NT2/D1 (cell line): Measurements from ENCODE around the gene KLF7.

Experiments
- SUZ12 ChIP-seq: IDR thresholded peaks from 2 replicates; pipeline ENCODE4 v1.6.1; 2011; ENCODE audit not compliant: insufficient read length, insufficient read depth; ENCODE audit errors: extremely low read depth
- YY1 ChIP-seq: IDR thresholded peaks from 2 replicates; pipeline ENCODE4 v1.6.1; 2011; ENCODE audit not compliant: insufficient read length, insufficient read depth
- ZNF274 ChIP-seq: IDR thresholded peaks from 2 replicates; pipeline ENCODE4 v1.6.1; 2011; ENCODE audit warnings: mild to moderate bottlenecking, low read depth, low read length

DNA sequence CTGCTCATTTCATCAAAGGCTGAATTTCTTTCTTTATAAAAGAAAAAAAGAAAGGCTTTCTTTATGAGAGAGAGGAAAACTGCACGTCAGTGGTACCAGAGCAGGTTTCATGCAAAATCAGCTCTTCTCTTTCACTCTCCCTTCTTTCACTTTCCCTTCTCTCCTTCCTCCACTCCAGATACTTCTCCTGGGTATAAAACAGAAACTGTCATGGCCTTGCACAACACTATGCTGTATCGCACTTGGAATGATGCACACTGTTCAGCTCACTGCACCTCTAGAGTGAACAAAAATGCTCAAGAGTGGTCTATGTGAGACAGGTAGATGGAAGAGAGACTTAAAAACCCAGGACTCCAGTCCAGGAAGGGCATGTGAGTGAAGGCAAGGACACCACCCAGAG is 73.8 kb downstream of the KLF7 start:
- TF ChIP-seq YY1 (no peak), ZNF274 (no peak), SUZ12 (no peak)
